Ovary (tissue), 9 donors: Measurements from ENCODE around the gene DUSP7. TPM values are rescaled to one million over a fixed set of nuclear protein-coding genes. Genes with fewer than 3 reads are reported as not detected.

Source experiments
- DNase-seq, 5 donors: peaks; one replicate each; pipeline ENCODE4 v3.0.0-alpha.2; 2019 to 2020
- H3K27ac ChIP-seq, 2 donors: fragments of 200-600 bp; one replicate each; pipeline versions ENCODE4 v1.5.1 to v1.8.0; 2019 to 2022
- H3K27me3 ChIP-seq: fragments of 200-600 bp; one replicate; pipeline ENCODE4 v1.8.0; 2022
- H3K36me3 ChIP-seq: fragments of 200-600 bp; sonication (generic); one replicate; pipeline ENCODE4 v1.5.1; 2019
- H3K4me1 ChIP-seq: one replicate; pipeline ENCODE4 v1.8.1; 2013; ENCODE audit warnings: mild to moderate bottlenecking, moderate library complexity; ENCODE audit not compliant: insufficient read depth
- H3K4me3 ChIP-seq: fragments of 200-600 bp; sonication (generic); one replicate; pipeline ENCODE4 v1.5.1; 2017
- H3K9me3 ChIP-seq, 2 donors: fragments of 200-600 bp in 1 of 2; sonication (generic) in 1 of 2; one replicate each; pipeline versions ENCODE4 v1.5.1 to v1.8.1; 2013 to 2019; ENCODE audit warnings: mild to moderate bottlenecking in 1 of 2, moderate library complexity in 1 of 2
- EP300 ChIP-seq: sonication (generic); formaldehyde crosslinking; IDR thresholded peaks from one replicate; pipeline ENCODE4 v1.6.1; 2017; ENCODE audit warnings: antibody characterized with exemption
- POLR2A ChIP-seq: fragments of 450-650 bp; IDR thresholded peaks from one replicate; pipeline ENCODE4 v1.6.1; 2017; ENCODE audit warnings: antibody characterized with exemption, mild to moderate bottlenecking, moderate library complexity
- WGBS, 3 donors: extraction: QIAGEN DNeasy Blood & Tissue Kit in 1 of 3; methylation state at CpG; one replicate each; pipeline versions ENCODE4 v1.1.5 to v1.1.7; 2013 to 2017; 5-methylcytosine and 5-hydroxymethylcytosine counted together
- intact Hi-C, 4 donors: fragments of 100-400 bp; cut with DNase I; formaldehyde crosslinking; loops; one replicate each; pipeline versions ENCODE4 v1.11.0 to v1.15.1; 2022 to 2023
- polyA plus RNA-seq, 2 donors: library from polyadenylated mRNA; stranded (reverse); fragments of 200-250 nt in 1 of 2; fragments of 350-450 nt in 1 of 2; fragmentation: Illumina TruSeq in 1 of 2; extraction: RNeasy Lipid Tissue Mini Kit (QIAGEN cat#74804) in 1 of 2; gene quantifications; one replicate each; pipeline ENCODE4 v1.2.3, GENCODE V29; 2013 to 2014
- total RNA-seq, 7 donors: library from RNA; depleted of rRNA in 2 of 7; stranded (reverse); fragments of >200 nt in 2 of 7; fragmentation: NEBNext Ultra II Directional in 3 of 7; extraction: Animal tissue kit (Norgen Biotek cat#: 25700) in 3 of 7; gene quantifications; one replicate each; pipeline versions ENCODE4 v1.1.0 to v1.2.4, GENCODE V29; 2016 to 2023
- TF ChIP-seq, protein P1 (sequence below), 3 donors: fragments of 450-650 bp in 2 of 3; fragments of 200-600 bp in 1 of 3; IDR thresholded peaks; one replicate each; pipeline versions ENCODE4 v1.5.1 to v1.8.0; 2016 to 2022; ENCODE audit warnings: antibody characterized with exemption in 3 of 3, mild to moderate bottlenecking in 1 of 3
- donor health status: DM: no; HTN: no; CAD: no; lungs with moderate emphysema.
- donor health status: DM: no; HTN: no; CAD: no.
- donor health status: Bipolar disorder and iron deficiency.
- donor health status: DM: yes; HTN: yes; CAD: no.
- donor health status: DM: no; HTN: no; CAD: no.
- donor health status: DM: yes; HTN: yes; CAD: no.

DUSP7 gene
- total and polyA plus RNA-seq, 9 donors = 5.1 to 18.0 (median 14.0) TPM

DNA sequence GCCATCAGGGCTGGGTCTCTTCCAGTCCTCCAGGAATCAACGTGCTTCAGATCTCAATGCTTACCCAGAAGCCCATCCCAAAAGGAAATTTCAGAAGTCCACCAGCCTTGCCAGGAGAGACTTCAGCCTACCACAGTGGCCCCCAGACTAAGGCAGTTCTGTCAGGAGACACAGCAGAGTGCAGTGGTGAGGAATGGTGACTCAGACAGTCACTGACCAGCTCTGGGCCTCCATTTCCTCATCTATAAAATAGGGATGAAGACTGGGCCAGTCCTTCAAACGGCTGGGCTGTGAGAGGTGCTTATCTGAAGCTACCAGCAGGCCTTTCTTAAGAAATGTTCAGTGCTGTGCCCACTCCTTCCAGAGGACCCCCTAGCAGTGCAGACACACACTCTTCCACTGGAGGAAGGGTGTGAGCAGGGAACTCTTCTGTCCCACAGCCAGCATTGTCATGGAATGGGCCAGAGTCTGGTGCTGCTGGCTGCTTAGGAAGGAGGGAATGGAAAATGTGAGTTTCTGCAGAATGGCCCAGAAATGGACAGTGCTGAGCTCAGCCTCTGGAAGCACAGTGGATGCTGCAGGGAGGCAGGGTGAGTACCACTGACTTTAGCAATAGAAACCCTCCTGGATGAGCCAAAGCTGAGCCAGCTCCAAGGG, 41.6 kb upstream of the DUSP7 start:
- TF ChIP-seq, protein P1, sequence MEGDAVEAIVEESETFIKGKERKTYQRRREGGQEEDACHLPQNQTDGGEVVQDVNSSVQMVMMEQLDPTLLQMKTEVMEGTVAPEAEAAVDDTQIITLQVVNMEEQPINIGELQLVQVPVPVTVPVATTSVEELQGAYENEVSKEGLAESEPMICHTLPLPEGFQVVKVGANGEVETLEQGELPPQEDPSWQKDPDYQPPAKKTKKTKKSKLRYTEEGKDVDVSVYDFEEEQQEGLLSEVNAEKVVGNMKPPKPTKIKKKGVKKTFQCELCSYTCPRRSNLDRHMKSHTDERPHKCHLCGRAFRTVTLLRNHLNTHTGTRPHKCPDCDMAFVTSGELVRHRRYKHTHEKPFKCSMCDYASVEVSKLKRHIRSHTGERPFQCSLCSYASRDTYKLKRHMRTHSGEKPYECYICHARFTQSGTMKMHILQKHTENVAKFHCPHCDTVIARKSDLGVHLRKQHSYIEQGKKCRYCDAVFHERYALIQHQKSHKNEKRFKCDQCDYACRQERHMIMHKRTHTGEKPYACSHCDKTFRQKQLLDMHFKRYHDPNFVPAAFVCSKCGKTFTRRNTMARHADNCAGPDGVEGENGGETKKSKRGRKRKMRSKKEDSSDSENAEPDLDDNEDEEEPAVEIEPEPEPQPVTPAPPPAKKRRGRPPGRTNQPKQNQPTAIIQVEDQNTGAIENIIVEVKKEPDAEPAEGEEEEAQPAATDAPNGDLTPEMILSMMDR (IDR thresholded peaks at IDR 0.05) = no peak
- TF ChIP-seq EP300 (no peak), POLR2A (no peak)
- Histone ChIP-seq H3K4me1 (no peaks in the 10 kb centered on the region), H3K9me3 (no peaks in the 10 kb centered on the region), H3K4me3 (no peak overlapping the region), H3K36me3 (no peaks in the 10 kb centered on the region), H3K27me3 (no peaks in the 10 kb centered on the region), H3K27ac (no peak overlapping the region)
- intact Hi-C loops = no loop called here
- 87 to 93% (median 87%) methylated on average over 2 of the region's 2 CpGs for WGBS, 3 donors
- no peak for DNase-seq

DNA sequence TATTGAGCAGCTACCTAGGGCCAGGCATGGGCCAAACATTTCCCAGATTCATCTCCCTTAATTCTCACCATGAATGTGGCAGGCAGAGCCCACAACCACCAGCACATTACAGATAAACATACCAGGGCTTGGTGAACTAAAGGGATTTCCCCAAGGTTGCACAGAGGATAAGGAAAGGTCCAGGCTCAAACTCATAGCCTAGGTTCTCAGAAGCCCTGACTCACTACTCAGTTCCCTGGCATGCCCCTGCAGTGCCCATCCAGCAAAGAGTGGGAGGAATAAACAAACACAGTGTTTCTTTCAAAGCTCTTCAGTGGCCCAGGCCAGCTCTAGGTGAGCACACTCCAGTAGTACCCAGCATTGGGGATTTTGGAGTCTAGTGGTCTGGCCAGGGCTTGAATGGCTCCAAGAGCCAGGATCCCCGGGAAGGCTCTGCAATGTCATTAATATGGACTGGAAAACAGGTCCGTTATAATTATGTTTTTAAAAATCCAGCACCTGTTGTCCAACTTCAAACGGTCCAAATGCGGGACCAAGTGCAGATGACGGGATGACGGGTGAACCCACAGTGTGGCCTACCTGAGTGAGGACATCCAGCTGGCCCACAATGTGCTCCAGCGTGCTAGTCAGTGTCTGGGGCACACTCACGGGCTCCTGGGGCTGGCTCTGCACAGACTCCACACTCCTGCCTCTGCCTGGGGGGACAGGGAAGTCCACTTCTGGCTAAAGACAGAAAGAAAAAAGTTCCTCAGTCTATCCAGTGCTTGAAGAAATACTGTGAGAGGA, 39.8 kb upstream of the DUSP7 start:
- H3K36me3 ChIP-seq = no peaks in the 10 kb centered on the region
- no peak for DNase-seq
- WGBS, 3 donors = 90 to 92% (median 91%) methylated on average over 8 of the region's 8 CpGs
- no peak overlapping the region for H3K27ac ChIP-seq
- TF ChIP-seq, protein P1 (IDR thresholded peaks at IDR 0.05) = no peak
- TF ChIP-seq POLR2A (no peak), EP300 (no peak)
- no peaks in the 10 kb centered on the region for H3K4me1 ChIP-seq
- no peaks in the 10 kb centered on the region for H3K27me3 ChIP-seq
- intact Hi-C loops = no loop called here
- H3K9me3 ChIP-seq = no peaks in the 10 kb centered on the region
- no peak overlapping the region for H3K4me3 ChIP-seq

DNA sequence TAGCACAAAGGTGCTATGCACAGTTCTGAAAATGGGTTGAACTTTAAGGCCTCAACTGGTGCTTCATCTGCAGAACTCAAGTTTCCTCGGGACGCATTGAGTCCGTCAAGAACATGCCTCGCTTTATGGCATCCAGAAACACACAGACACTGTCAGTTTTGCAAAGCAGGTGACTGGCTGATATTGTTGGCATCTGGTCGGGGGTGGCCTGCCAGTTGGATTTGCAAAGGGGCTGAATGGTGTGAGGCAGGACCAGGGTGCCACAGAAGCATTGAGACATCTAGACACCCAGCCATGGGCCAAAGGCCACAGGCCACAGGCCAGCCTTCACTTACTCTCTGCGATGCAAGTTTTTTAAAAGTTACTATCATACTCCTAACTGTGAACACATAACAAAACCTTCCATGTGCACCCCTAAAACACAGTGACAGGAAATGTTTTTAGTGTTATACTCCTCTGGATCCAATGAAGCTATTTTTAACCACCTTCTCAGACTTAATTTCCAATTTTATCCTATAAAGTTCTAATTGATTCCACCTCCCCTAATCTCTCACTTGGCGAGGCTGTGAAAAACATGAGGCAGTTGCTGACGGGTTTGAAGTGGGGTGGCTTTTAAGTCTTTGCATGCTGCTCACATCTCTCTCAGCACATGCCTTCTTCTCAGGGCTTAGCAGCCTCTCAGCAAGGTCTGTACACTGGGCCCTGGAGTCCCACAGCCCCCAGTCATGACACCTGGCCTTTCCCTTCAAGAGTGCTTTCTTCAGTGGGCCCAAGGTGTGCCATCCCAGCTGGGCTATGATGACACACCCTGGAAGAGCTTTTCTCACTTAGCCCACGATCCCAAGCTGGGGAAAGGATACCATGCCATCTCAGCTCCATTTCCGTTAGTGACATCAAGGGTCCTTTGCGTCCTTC, 38.5 kb upstream of the DUSP7 start:
- no peak overlapping the region for H3K27ac ChIP-seq
- no peak overlapping the region for H3K4me3 ChIP-seq
- DNase-seq = peak in 1 of 5 donors; percentile 4
- no peak for TF ChIP-seq EP300
- TF ChIP-seq, protein P1 (IDR thresholded peaks at IDR 0.05) = no peak
- TF ChIP-seq POLR2A = no peak
- no peaks in the 10 kb centered on the region for H3K4me1 ChIP-seq
- intact Hi-C loops = no loop called here
- no peaks in the 10 kb centered on the region for H3K36me3 ChIP-seq
- H3K27me3 ChIP-seq = no peaks in the 10 kb centered on the region
- WGBS, 3 donors = 95 to 97% (median 96%) methylated on average over 11 of the region's 11 CpGs
- H3K9me3 ChIP-seq = no peaks in the 10 kb centered on the region
